Mesendoderm (in vitro differentiated cells): ENCODE measurements around the gene GNPTG.

Experiments used
- DNase-seq: peaks from one replicate; pipeline ENCODE4 v3.0.0; 2013
- H2AK5ac ChIP-seq: 2 replicates; pipeline ENCODE4 v1.6.1; 2013; ENCODE audit warnings: low read length, inconsistent platforms
- H2BK120ac ChIP-seq: 2 replicates; pipeline ENCODE4 v1.6.1; 2013; ENCODE audit warnings: low read depth, mild to moderate bottlenecking, low read length, moderate library complexity, mixed read lengths
- H2BK15ac ChIP-seq: replicated peaks from 2 replicates; pipeline ENCODE4 v1.6.1; 2013; ENCODE audit warnings: low read depth, mild to moderate bottlenecking, moderate library complexity
- H2BK5ac ChIP-seq: 2 replicates; pipeline ENCODE4 v1.6.1; 2013; ENCODE audit warnings: low read length, inconsistent platforms
- H3K18ac ChIP-seq: 2 replicates; pipeline ENCODE4 v1.6.1; 2013; ENCODE audit warnings: mild to moderate bottlenecking, low read length, mixed read lengths
- H3K23ac ChIP-seq: one replicate; pipeline ENCODE4 v1.6.1; 2013; ENCODE audit warnings: low read length
- H3K27ac ChIP-seq: 2 replicates; pipeline ENCODE4 v1.5.1; 2013; ENCODE audit warnings: low read depth, mild to moderate bottlenecking, inconsistent platforms, low read length, moderate library complexity
- H3K27me3 ChIP-seq: 2 replicates; pipeline ENCODE4 v1.6.1; 2013; ENCODE audit warnings: low read length, control low read depth, mild to moderate bottlenecking, inconsistent platforms; ENCODE audit not compliant: insufficient read depth, poor library complexity
- H3K36me3 ChIP-seq: 2 replicates; pipeline ENCODE4 v1.6.1; 2013; ENCODE audit warnings: low read length, inconsistent platforms; ENCODE audit not compliant: control insufficient read depth, insufficient read depth
- H3K4ac ChIP-seq: one replicate; pipeline ENCODE4 v1.6.1; 2013; ENCODE audit warnings: low read depth, mild to moderate bottlenecking, low read length, moderate library complexity
- H3K4me1 ChIP-seq: 2 replicates; pipeline ENCODE4 v1.6.1; 2013; ENCODE audit warnings: low read depth, low read length, inconsistent platforms; ENCODE audit not compliant: control insufficient read depth
- H3K4me2 ChIP-seq: 2 replicates; pipeline ENCODE4 v1.6.1; 2013; ENCODE audit warnings: low read length
- H3K4me3 ChIP-seq: 2 replicates; pipeline ENCODE4 v1.5.1; 2013; ENCODE audit warnings: mild to moderate bottlenecking, low read length
- H3K56ac ChIP-seq: one replicate; pipeline ENCODE4 v1.6.1; 2013; ENCODE audit warnings: low read length
- H3K79me1 ChIP-seq: 2 replicates; pipeline ENCODE4 v1.6.1; 2013; ENCODE audit warnings: low read length, inconsistent platforms
- H3K79me2 ChIP-seq: 2 replicates; pipeline ENCODE4 v1.6.1; 2013; ENCODE audit warnings: mild to moderate bottlenecking, low read length; ENCODE audit not compliant: control insufficient read depth, insufficient read depth
- H3K9ac ChIP-seq: 2 replicates; pipeline ENCODE4 v1.6.1; 2013; ENCODE audit warnings: low read length, inconsistent platforms
- H4K5ac ChIP-seq: one replicate; pipeline ENCODE4 v1.6.1; 2013; ENCODE audit warnings: low read length
- H4K8ac ChIP-seq: one replicate; pipeline ENCODE4 v1.6.1; 2013; ENCODE audit warnings: low read depth, mild to moderate bottlenecking, control low read depth, low read length, moderate library complexity
- WGBS: extraction: QIAGEN DNeasy Blood & Tissue Kit; methylation state at CpG from one replicate; pipeline ENCODE4 v1.1.7; 2013; ENCODE audit warnings: low lambda C conversion rate, missing lambda C conversion rate; ENCODE audit not compliant: insufficient coverage; ENCODE audit errors: extremely low coverage; 5-methylcytosine and 5-hydroxymethylcytosine counted together

GNPTG gene

GRCh38 chr16:1343428-1344242 lies 8.1 kb upstream of the GNPTG start:
- no peak overlapping the region for H2BK15ac ChIP-seq
- DNase-seq, result no peak
- WGBS, result no CpG with 5 or more reads among the region's 44 CpGs

DNA sequence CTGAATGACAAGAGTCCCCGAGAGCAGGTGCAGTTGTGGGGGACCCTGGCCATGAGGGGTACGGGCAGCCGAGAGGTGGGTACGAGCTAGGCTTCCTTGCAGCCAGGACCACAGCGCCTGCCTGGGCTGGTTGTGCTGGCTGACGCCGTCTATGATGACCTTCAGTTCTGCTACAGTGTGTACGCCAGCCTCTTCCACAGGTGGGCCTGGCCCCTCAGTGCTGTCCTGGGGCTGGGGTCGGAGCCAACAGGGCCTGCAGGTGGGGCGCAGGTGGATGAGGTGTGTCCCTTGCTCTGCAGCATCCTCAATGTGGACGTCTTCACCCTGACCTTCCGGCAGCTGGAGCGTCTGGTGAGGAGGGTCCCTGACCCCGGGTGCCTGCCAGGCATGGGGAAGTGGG lies 7.2 kb upstream of the GNPTG start:
- Histone ChIP-seq H2BK5ac (no peak overlapping the region), H3K36me3 (no peaks in the 10 kb centered on the region), H2BK120ac (no peak overlapping the region), H2AK5ac (no peak overlapping the region), H3K4ac (no peak overlapping the region), H2BK15ac (no peak overlapping the region), H3K4me2 (no peak overlapping the region), H3K4me1 (no peaks in the 10 kb centered on the region), H4K8ac (no peak overlapping the region), H3K23ac (no peak overlapping the region), H3K9ac (no peak overlapping the region), H3K79me2 (no peaks in the 10 kb centered on the region), H3K4me3 (no peak overlapping the region), H3K56ac (no peak overlapping the region), H4K5ac (no peak overlapping the region), H3K18ac (no peak overlapping the region), H3K27ac (no peak overlapping the region), H3K27me3 (no peaks in the 10 kb centered on the region), H3K79me1 (no peaks in the 10 kb centered on the region)
- WGBS, result no CpG with 5 or more reads among the region's 14 CpGs
- DNase-seq, result no peak

More at GRCh38 chr16:1343428-1344242, 8.1 kb upstream of the GNPTG start:
- Histone ChIP-seq H3K23ac (no peak overlapping the region), H3K79me1 (no peaks in the 10 kb centered on the region), H4K5ac (no peak overlapping the region), H3K36me3 (no peaks in the 10 kb centered on the region), H3K27me3 (no peaks in the 10 kb centered on the region), H3K9ac (peak overlapping the region; percentile 6), H2BK120ac (no peak overlapping the region), H3K4me3 (no peak overlapping the region), H2BK5ac (no peak overlapping the region), H3K18ac (no peak overlapping the region), H3K4me1 (no peaks in the 10 kb centered on the region), H2AK5ac (no peak overlapping the region), H3K56ac (peak overlapping the region; percentile 17), H3K27ac (no peak overlapping the region), H3K4ac (no peak overlapping the region), H4K8ac (no peak overlapping the region), H3K4me2 (peak overlapping the region; percentile 35), H3K79me2 (no peaks in the 10 kb centered on the region)

GRCh38 chr16:1345087-1345486 lies 6.6 kb upstream of the GNPTG start:
- H3K4ac ChIP-seq, result no peak overlapping the region

GRCh38 chr16:1345651-1346421 lies 5.9 kb upstream of the GNPTG start:
- H4K8ac ChIP-seq, result no peak overlapping the region
- no peaks in the 10 kb centered on the region for H3K4me1 ChIP-seq
- H3K4ac ChIP-seq, result no peak overlapping the region
- no peaks in the 10 kb centered on the region for H3K36me3 ChIP-seq
- no peak overlapping the region for H3K4me2 ChIP-seq
- peaks cover 1% of the 10 kb centered on the region for H3K79me2 ChIP-seq
- H3K18ac ChIP-seq, result no peak overlapping the region
- H4K5ac ChIP-seq, result no peak overlapping the region
- peaks cover 7% of the 10 kb centered on the region for H3K79me1 ChIP-seq
- H3K27me3 ChIP-seq, result no peaks in the 10 kb centered on the region
- H3K27ac ChIP-seq, result no peak overlapping the region
- DNase-seq, result no peak
- no peak overlapping the region for H2BK5ac ChIP-seq
- H3K4me3 ChIP-seq, result no peak overlapping the region
- no CpG with 5 or more reads among the region's 31 CpGs for WGBS
- H3K56ac ChIP-seq, result no peak overlapping the region
- H2BK120ac ChIP-seq, result no peak overlapping the region
- no peak overlapping the region for H3K23ac ChIP-seq
- no peak overlapping the region for H3K9ac ChIP-seq
- no peak overlapping the region for H2BK15ac ChIP-seq
- H2AK5ac ChIP-seq, result no peak overlapping the region

More at GRCh38 chr16:1345087-1345486, 6.6 kb upstream of the GNPTG start:
- Histone ChIP-seq H3K4me2 (no peak overlapping the region), H3K18ac (no peak overlapping the region), H3K79me2 (no peaks in the 10 kb centered on the region), H4K5ac (no peak overlapping the region), H2BK5ac (no peak overlapping the region), H3K4me1 (no peaks in the 10 kb centered on the region), H3K23ac (no peak overlapping the region), H3K9ac (no peak overlapping the region), H3K36me3 (no peaks in the 10 kb centered on the region), H2BK15ac (no peak overlapping the region), H2AK5ac (no peak overlapping the region), H3K4me3 (no peak overlapping the region), H3K79me1 (no peaks in the 10 kb centered on the region), H3K27ac (no peak overlapping the region), H4K8ac (no peak overlapping the region), H3K27me3 (no peaks in the 10 kb centered on the region), H3K56ac (no peak overlapping the region), H2BK120ac (no peak overlapping the region)
- no peak for DNase-seq
- no CpG with 5 or more reads among the region's 11 CpGs for WGBS

DNA sequence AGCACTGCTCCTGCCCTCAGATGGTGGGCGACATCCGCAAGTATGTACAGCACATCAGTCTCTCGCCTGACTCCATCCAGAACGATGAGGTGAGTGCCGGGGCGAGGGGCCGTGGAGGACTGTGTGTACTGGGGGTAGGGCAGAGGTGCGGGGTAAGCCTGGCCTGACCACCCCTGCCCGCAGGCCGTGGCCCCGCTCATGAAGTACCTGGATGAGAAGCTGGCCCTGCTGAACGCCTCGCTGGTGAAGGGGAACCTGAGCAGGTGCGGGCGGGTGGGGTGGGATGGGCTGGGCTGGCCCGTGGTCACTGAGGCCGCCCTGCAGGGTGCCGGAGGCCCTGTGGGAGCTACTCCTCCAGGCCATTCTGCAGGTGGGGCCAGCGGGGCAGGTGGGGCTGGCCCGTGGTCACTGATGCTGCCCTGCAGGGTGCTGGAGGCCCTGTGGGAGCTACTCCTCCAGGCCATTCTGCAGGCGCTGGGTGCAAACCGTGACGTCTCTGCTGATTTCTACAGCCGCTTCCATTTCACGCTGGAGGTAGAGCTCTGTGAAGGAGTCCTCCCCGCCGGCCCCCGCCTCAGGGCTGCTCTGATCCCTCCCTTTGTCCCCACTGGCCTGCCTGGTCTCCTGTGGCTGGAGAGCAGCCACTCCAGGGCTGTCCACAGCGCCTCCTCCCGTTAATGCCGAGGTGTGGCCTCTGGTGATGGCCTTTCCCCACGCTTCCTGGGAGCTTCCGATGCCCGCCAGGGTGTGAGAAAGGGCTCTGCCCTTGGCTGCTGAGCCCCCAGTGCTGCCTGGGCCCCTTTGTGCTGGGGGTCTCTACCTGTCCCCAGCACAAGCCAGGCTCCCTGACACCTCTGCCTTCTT lies 5.1 kb upstream of the GNPTG start:
- H3K27me3 ChIP-seq, result no peaks in the 10 kb centered on the region
- H3K4ac ChIP-seq, result no peak overlapping the region
- peaks cover 6% of the 10 kb centered on the region for H3K79me2 ChIP-seq
- WGBS, result no CpG with 5 or more reads among the region's 34 CpGs
- H3K4me3 ChIP-seq, result no peak overlapping the region
- no peak overlapping the region for H3K23ac ChIP-seq
- H3K79me1 ChIP-seq, result peaks cover 11% of the 10 kb centered on the region
- no peak overlapping the region for H3K56ac ChIP-seq
- no peak overlapping the region for H3K4me2 ChIP-seq
- H2BK120ac ChIP-seq, result no peak overlapping the region
- no peak overlapping the region for H2BK15ac ChIP-seq
- H4K5ac ChIP-seq, result no peak overlapping the region
- no peak overlapping the region for H3K9ac ChIP-seq
- H4K8ac ChIP-seq, result no peak overlapping the region
- H3K27ac ChIP-seq, result no peak overlapping the region
- DNase-seq, result no peak
- H3K4me1 ChIP-seq, result no peaks in the 10 kb centered on the region
- H2AK5ac ChIP-seq, result no peak overlapping the region
- no peaks in the 10 kb centered on the region for H3K36me3 ChIP-seq
- H3K18ac ChIP-seq, result no peak overlapping the region
- no peak overlapping the region for H2BK5ac ChIP-seq
